Spleen (tissue), 7 donors: Measurements from ENCODE around the gene RSBN1L.

Experiments
- POLR2A ChIP-seq, 3 donors: fragments of 450-650 bp; IDR thresholded peaks; one replicate each; pipeline ENCODE4 v1.5.1; 2017; ENCODE audit warnings: antibody characterized with exemption in 3 of 3, mild to moderate bottlenecking in 1 of 3
- POLR2AphosphoS5 ChIP-seq, 3 donors: sonication (generic); formaldehyde crosslinking; IDR thresholded peaks; one replicate each; pipeline ENCODE4 v1.5.1; 2017; ENCODE audit warnings: antibody characterized with exemption in 3 of 3
- TF ChIP-seq, protein P1 (sequence below), 11 experiments: fragments of 200-600 bp in 7 of 11; fragments of 450-650 bp in 4 of 11; sonication (generic) in 4 of 11; IDR thresholded peaks in 8 of 11; conservative IDR thresholded peaks in 3 of 11; 1 replicate in 7 of 11; 2 replicates in 4 of 11; pipeline versions ENCODE4 v1.4.0 to v1.8.0; 2016 to 2021; ENCODE audit warnings: antibody characterized with exemption in 11 of 11, inconsistent platforms in 4 of 11, mild to moderate bottlenecking in 1 of 11
- donor health status: DM: no; HTN: no; CAD: no; lungs with moderate emphysema.
- donor health status: DM: no; HTN: no; CAD: no.
- donor health status: DM: no; HTN: no; CAD: no.

- TF ChIP-seq, protein P1, sequence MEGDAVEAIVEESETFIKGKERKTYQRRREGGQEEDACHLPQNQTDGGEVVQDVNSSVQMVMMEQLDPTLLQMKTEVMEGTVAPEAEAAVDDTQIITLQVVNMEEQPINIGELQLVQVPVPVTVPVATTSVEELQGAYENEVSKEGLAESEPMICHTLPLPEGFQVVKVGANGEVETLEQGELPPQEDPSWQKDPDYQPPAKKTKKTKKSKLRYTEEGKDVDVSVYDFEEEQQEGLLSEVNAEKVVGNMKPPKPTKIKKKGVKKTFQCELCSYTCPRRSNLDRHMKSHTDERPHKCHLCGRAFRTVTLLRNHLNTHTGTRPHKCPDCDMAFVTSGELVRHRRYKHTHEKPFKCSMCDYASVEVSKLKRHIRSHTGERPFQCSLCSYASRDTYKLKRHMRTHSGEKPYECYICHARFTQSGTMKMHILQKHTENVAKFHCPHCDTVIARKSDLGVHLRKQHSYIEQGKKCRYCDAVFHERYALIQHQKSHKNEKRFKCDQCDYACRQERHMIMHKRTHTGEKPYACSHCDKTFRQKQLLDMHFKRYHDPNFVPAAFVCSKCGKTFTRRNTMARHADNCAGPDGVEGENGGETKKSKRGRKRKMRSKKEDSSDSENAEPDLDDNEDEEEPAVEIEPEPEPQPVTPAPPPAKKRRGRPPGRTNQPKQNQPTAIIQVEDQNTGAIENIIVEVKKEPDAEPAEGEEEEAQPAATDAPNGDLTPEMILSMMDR (IDR thresholded peaks at IDR 0.05 in 8 of 11, conservative IDR thresholded peaks at IDR 0.05 in 3 of 11), result no peak
- no peak for TF ChIP-seq POLR2A (IDR thresholded peaks at IDR 0.05)
- no peak for TF ChIP-seq POLR2AphosphoS5 (IDR thresholded peaks at IDR 0.05)
Observed at GRCh38 chr7:77747178-77747577, 50.9 kb downstream of the RSBN1L start.
